Activated T-cell treated with anti-CD3 and anti-CD28 coated beads, Interleukin-2, amount 50 U/mL, for 4 hours (primary cell): ENCODE data around the gene KCTD6. TPM values are rescaled to one million over a fixed set of nuclear protein-coding genes. Genes with fewer than 3 reads are reported as not detected.

Experiments
- ATAC-seq, 2 donors: fragments of 200-7000 bp; cut with Tn5 transposase; one replicate each; pipeline ENCODE4 v1.10.0; 2021
- DNase-seq: peaks from one replicate; pipeline ENCODE4 v3.0.0-alpha.2; 2020
- H3K27me3 Mint-ChIP-seq: one replicate; pipeline ENCODE4 v1.8.0; 2021; ENCODE audit warnings: low read depth, mixed read lengths
- H3K36me3 Mint-ChIP-seq: one replicate; pipeline ENCODE4 v1.8.0; 2022; ENCODE audit warnings: mixed read lengths; ENCODE audit not compliant: insufficient read depth
- H3K4me1 Mint-ChIP-seq: one replicate; pipeline ENCODE4 v1.8.0; 2021; ENCODE audit warnings: low read depth, mixed read lengths
- H3K4me3 Mint-ChIP-seq: one replicate; pipeline ENCODE4 v1.8.0; 2021; ENCODE audit warnings: mild to moderate bottlenecking, moderate library complexity, mixed read lengths
- H3K9me3 Mint-ChIP-seq: one replicate; pipeline ENCODE4 v1.8.0; 2021; ENCODE audit warnings: mixed read lengths
- total RNA-seq, 3 donors: library from RNA; stranded (reverse); gene quantifications; one replicate each; pipeline ENCODE4 v1.2.1, GENCODE V29; 2021

KCTD6 gene
- total RNA-seq, 3 donors from 2014 or later = 7.8 to 9.6 (median 8.3) TPM

DNA sequence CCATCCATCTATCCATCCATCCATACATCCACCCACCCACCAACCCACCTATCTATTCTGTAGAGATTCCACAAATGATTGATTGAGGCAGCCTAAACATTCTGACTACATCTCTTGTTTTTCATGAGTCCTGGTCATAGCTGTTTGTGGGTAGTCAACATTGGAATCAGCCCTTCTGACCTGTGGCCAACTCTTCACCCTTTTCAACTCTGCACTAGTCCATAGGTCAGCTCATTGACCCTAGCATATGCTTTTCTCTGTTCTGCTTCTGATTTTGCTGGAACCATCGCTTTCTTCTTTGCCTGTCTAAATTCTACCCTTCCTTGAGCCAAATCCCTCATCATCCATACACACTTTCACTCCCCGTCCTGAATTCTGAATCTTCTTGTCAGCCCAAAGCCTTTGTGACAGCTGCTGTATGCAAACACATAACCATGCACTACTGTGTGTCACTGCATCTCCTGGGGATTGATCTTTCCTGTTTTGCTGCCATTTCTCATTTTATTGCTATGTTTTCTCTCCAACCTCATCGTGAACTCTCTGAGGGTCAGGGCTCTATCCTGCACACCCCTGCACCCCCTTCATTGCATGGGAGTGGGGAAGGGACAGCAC, 16.8 kb upstream of the KCTD6 start:
- DNase-seq (no peak), ATAC-seq (no peak)
- H3K4me3 Mint-ChIP-seq = no peak overlapping the region
- peaks cover 28% of the 10 kb centered on the region for H3K4me1 Mint-ChIP-seq
- no peaks in the 10 kb centered on the region for H3K36me3 Mint-ChIP-seq
- H3K27me3 Mint-ChIP-seq = no peaks in the 10 kb centered on the region
- H3K9me3 Mint-ChIP-seq = no peaks in the 10 kb centered on the region

DNA sequence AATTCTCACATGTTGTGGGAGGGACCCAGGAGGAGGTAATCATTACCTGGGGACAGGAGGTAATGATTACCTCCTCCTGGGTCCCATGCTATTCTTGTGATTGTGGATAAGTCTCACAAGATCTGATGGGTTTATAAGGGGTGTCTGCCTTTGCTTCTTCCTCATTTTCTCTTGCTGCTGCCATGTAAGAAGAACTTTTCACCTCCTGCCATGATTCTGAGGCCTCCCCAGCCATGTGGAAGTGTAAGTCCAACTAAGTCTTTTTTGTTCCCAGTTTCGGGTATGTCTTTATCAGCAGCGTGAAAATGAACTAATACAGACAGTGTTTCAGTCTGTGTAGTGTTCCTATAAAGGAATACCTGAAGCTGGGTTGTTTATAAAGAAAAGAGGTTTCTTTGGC, 13.1 kb upstream of the KCTD6 start:
- Mint-ChIP-seq H3K4me3 (no peak overlapping the region), H3K36me3 (no peaks in the 10 kb centered on the region), H3K4me1 (peaks cover 11% of the 10 kb centered on the region), H3K9me3 (no peaks in the 10 kb centered on the region), H3K27me3 (no peaks in the 10 kb centered on the region)
- ATAC-seq (no peak), DNase-seq (no peak)

DNA sequence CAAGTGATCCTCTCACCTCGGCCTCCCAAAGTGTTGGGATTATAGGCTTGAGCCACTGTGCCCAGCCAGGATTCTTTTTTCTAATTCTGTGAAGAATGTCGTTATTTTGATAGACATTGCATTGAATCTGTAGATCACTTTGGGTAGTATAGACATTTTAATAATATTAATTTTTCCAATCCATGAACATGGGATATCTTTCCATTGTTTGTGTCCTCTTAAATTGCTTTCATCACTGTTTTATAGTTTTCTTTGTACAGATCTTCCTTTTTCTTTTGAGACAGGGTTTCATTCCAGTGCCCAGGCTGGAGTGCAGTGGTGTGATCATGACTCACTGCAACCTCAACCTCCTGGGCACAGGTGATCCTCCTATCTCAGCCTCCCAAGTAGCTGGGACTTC, 11.6 kb upstream of the KCTD6 start:
- no peak overlapping the region for H3K4me3 Mint-ChIP-seq
- no peaks in the 10 kb centered on the region for H3K36me3 Mint-ChIP-seq
- H3K9me3 Mint-ChIP-seq = no peaks in the 10 kb centered on the region
- DNase-seq = no peak
- H3K27me3 Mint-ChIP-seq = no peaks in the 10 kb centered on the region
- no peak for ATAC-seq
- H3K4me1 Mint-ChIP-seq = peaks cover under 1% of the 10 kb centered on the region

DNA sequence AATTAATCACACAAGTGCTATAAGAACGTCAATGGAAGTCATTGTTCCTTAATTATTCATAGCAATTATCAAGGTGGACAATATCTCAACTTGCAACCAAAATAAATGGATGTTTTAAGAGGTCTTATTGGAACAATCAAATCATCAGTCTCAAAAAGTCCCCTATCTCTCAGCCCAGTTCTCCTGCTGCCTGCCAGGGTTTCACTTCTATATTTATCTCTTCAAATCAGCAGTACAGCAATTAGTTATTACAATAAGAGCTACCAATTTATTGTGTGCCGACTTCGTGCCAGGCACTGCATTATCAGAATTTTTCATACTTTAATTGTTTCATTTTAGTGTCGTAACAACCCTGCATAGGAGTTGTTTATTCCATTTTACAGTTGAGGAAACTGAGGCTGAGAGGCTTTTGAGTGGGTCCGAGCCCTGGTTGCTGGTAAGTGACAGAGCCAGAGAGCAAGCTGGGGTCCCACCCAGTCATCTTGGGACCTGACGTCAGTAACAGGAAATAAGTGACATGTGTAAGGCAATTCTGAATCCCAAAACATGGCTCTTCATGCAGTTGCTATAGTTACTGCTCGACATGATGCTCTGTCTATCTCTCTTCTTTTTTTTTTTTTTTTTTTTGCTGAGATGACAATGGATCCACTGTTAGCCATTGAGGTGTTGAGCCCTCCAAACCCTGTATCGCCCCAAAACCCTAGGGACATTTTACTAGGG, 8.8 kb upstream of the KCTD6 start:
- Mint-ChIP-seq H3K4me3 (no peak overlapping the region), H3K9me3 (no peaks in the 10 kb centered on the region), H3K4me1 (peaks cover 6% of the 10 kb centered on the region), H3K36me3 (no peaks in the 10 kb centered on the region), H3K27me3 (no peaks in the 10 kb centered on the region)
- DNase-seq = no peak
- no peak for ATAC-seq

DNA sequence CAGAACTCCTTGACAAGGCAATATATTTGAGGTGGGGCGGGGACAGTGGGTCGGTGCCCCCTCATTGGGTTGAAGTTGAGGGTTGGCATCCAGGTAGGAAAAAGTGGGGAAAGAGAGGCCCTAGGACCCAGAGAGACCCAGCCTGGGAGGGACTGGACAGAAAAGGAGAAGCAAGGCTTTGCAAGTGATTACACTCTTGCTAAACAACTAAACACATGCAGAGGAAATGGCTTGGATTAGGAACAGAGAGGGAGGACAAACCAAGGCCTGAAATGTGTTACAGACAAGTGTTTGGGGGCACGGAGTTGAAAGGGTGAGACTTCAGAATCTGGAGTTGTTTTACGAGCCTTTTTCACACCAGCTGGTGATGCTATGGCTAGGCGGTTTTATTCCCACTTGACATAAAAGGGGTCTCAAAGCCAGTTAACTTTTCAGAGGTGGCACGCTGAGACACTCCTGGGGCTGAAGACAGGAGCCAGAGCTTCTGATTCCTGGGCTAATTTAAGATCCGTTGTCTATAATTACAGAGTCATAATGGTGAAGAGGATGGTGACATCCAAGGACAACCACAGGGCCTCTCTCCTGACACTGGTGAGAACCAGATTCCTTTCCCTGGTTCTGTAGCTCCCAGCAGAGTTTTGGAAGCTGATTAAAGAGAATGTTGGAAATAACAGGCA, 7.7 kb upstream of the KCTD6 start:
- Mint-ChIP-seq H3K4me1 (peaks cover 6% of the 10 kb centered on the region), H3K27me3 (no peaks in the 10 kb centered on the region), H3K36me3 (no peaks in the 10 kb centered on the region), H3K9me3 (no peaks in the 10 kb centered on the region), H3K4me3 (no peak overlapping the region)
- ATAC-seq (no peak), DNase-seq (no peak)

DNA sequence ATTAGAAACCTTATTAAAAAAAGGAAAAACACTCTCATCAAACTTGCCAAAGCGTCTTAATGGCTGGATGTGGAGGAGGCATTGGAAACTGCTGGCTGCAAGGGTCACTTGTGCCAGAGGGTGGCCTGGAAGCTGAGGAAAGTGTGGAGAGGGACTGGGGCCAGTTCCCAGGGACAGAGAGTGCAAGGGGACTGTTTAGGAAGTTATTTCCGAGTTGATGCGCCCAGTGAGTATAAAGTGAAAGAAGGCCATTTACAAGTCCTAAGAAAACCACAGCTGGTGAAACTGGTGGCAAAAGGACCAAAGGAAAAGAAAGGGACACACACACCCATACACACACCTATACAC, 7.2 kb upstream of the KCTD6 start:
- peaks cover 6% of the 10 kb centered on the region for H3K4me1 Mint-ChIP-seq
- no peaks in the 10 kb centered on the region for H3K27me3 Mint-ChIP-seq
- no peak overlapping the region for H3K4me3 Mint-ChIP-seq
- H3K9me3 Mint-ChIP-seq = no peaks in the 10 kb centered on the region
- ATAC-seq (no peak), DNase-seq (no peak)
- H3K36me3 Mint-ChIP-seq = no peaks in the 10 kb centered on the region

DNA sequence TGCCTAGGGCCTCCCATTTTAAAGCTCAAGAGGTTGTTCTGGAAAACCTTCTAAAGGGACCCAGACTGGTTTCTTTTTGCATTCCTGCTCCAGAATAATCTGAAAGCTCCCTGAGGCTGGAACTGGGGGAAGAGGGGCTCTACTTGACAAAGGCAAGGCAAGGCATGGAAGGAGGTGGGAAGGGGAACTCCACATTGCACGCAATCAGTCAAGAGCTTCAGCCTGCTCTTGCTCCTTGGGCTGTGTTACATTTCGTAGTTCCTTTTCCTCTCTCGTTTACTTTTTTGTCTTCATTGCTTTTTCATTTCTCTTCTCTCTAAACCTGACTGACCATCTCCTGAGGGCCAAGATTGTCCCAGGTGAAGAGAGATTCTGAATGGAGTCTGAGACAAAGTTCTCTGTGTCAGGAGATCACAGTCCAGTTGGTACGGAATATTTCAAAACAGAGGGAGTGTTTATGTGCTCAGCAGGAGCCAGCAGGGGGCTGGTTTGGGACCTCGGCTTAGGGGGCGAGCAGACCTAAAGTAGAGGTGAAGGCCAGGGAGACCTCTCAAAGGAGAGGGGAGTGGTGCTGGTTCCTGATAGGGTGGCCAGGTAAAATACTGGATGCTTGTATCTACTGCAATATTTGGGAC, 6.0 kb upstream of the KCTD6 start:
- H3K27me3 Mint-ChIP-seq = no peaks in the 10 kb centered on the region
- peaks cover 12% of the 10 kb centered on the region for H3K4me1 Mint-ChIP-seq
- ATAC-seq (no peak), DNase-seq (no peak)
- H3K36me3 Mint-ChIP-seq = no peaks in the 10 kb centered on the region
- no peaks in the 10 kb centered on the region for H3K9me3 Mint-ChIP-seq
- no peak overlapping the region for H3K4me3 Mint-ChIP-seq

DNA sequence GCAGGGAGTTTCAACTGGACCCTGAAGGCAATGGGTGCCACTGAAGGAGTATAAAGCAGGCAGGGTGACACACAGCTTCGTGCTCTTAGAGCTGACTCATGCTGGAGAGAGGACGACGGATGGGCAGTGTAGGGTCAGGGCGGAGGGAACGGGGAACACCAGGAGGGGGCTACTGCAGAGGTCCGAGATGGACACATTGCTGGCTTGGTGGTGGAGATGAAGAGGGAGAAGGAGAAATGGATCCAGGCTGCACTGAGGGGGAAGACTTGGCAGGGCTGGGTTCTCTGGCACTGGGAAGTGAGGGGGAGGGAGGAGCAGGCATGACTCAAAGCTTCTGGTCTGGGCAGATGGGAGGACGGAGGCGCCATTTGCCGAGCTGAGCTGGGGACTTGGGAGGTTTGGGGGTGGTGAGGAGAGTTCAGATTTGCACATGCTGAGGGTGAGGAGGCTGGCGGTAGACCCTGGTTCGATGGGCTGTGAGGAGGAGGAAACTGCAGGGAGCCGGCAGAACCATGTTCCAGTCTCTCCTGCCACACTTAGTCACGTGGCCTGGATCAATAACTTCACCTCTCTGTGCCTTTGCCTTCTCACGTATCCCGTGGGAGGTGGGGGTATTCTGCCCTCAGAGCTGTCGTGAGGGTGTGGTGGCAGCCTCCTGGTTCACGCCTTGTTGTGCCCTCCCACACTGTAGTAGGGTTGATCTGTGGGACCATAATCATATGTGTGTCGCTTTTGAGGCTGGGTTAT, 4.6 kb upstream of the KCTD6 start:
- ATAC-seq = no peak
- Mint-ChIP-seq H3K4me3 (no peak overlapping the region), H3K4me1 (peaks cover 16% of the 10 kb centered on the region), H3K36me3 (no peaks in the 10 kb centered on the region), H3K27me3 (no peaks in the 10 kb centered on the region), H3K9me3 (no peaks in the 10 kb centered on the region)
- no peak for DNase-seq

DNA sequence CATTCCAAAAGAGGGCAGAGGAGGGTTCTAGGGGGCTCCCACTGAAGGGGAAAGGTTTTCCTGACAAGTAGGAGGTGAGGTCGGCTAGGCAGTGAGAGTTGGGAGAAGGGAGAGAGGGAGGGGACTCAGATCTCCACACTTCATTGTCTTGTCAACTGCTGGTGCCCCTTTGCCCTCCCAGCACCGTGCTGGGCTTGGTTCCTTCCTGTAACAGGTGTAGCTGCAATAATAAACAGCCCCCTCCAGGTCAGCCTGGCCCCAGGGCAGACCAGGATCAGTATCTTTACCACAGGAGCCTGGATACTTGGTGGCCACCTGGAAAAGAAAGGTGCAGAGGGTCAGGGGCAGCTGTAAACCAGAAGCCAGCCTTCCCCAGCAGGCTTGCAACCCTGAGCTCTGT, 2.9 kb upstream of the KCTD6 start:
- H3K27me3 Mint-ChIP-seq = no peaks in the 10 kb centered on the region

DNA sequence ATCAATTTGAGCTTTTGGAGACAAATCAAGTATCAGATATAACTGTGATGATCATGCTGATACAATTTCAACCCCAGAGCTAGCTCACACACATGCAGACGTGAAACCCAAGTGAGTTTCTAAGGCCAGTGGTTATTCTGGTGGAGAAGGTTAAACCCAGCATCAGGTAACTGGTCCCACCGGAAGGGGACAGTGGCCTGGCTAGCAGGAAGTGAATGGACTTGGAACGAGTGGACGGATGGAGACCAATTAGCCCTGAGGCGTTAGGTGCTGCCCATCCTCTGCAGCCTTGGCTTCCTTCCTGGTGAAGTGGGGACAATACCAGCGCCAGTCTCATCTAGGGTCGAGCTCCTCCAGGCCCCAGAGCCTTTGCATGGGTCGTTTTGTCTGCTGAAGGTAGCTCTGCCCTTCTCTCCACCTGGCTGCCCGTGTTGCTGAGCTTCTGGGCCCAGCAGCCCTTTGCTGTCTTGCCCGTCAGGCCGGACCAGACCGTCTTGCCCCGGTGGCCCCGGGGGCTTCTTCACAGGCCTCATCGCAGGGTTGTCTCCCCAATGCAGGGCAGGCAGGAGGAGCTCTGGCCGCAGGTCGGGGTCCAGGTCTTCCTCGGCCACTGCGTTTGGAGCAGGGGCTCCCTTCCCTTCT, 915 bp upstream of the KCTD6 start:
- H3K9me3 Mint-ChIP-seq = no peaks in the 10 kb centered on the region
- H3K4me3 Mint-ChIP-seq = peak overlapping the region; percentile 76
- DNase-seq (no peak), ATAC-seq (no peak)
- H3K27me3 Mint-ChIP-seq = no peaks in the 10 kb centered on the region
- H3K4me1 Mint-ChIP-seq = peaks cover 47% of the 10 kb centered on the region
- H3K36me3 Mint-ChIP-seq = no peaks in the 10 kb centered on the region

More for the DNA sequence above, 2.9 kb upstream of the KCTD6 start:
- ATAC-seq (no peak), DNase-seq (no peak)
- Mint-ChIP-seq H3K4me3 (no peak overlapping the region), H3K36me3 (no peaks in the 10 kb centered on the region), H3K4me1 (peaks cover 31% of the 10 kb centered on the region), H3K9me3 (no peaks in the 10 kb centered on the region)

DNA sequence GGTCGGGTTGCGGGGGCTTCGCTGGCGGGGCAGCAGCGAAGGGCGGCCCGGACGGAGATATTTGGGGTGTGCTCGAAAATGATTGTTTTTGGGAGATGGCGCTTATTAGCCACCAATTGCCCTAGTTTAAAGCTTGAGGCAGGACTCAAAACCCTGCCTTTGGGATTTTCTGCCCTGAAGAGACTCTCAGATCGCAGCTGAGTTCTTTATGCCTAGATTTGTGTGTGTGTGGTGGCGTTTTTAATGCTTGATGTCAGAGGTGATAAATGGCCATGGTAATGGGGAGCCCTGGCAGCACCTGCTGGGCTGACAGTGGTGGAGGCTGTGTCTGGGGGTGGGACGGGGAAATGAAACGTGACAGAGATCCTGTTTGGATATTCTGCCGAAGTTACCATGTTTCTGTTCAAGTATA, 604 bp downstream of the KCTD6 start:
- Mint-ChIP-seq H3K36me3 (no peaks in the 10 kb centered on the region), H3K4me1 (peaks cover 56% of the 10 kb centered on the region), H3K27me3 (no peaks in the 10 kb centered on the region), H3K4me3 (peak overlapping the region; percentile 97), H3K9me3 (no peaks in the 10 kb centered on the region)
- ATAC-seq (peak; percentile 20 to 23), DNase-seq (peak; percentile 5)

DNA sequence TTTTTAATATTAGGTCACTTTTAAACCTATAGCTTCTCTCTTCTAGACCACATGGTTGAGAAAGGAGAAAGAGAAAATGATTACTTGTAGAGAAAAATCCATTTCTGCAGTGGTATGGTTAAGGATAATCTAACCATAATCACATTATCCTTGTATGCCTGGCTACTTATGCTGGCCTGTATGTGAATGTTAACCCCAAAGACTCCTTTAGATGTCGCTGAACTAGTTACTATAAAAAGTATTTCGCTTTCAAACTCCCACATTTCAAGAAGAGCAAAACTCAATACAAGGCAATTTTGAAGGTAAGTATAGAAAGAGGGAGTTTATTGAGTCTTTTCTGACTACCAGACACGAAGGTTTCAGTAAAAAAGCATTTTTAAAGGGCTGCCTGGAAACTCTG, 2.2 kb downstream of the KCTD6 start:
- H3K36me3 Mint-ChIP-seq = peaks cover 2% of the 10 kb centered on the region
- DNase-seq = no peak
- no peaks in the 10 kb centered on the region for H3K9me3 Mint-ChIP-seq
- H3K27me3 Mint-ChIP-seq = no peaks in the 10 kb centered on the region
- peak overlapping the region; percentile 97 for H3K4me3 Mint-ChIP-seq
- H3K4me1 Mint-ChIP-seq = peaks cover 61% of the 10 kb centered on the region
- ATAC-seq = no peak

DNA sequence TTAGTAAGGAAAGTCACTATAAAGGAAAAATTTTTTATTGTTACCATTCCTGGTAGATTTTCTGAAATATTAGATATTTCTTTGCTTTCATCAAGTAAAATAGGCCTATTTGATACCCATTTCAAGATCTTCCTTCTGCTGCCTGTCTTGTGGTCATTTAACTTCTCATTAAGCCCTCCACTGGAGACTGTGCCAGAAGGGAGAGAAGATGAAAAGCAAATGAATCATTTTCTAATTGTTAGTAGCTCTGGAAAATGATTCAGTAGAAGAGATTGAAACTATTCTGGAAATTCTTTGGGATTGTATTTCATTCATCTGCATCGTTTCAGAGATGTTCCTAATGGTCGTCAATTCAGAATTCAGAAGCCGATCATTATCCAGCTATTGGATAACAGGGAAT, 3.2 kb downstream of the KCTD6 start:
- Mint-ChIP-seq H3K36me3 (peaks cover 7% of the 10 kb centered on the region), H3K27me3 (no peaks in the 10 kb centered on the region), H3K4me1 (peaks cover 58% of the 10 kb centered on the region)

More for the DNA sequence above, 3.2 kb downstream of the KCTD6 start:
- H3K9me3 Mint-ChIP-seq = no peaks in the 10 kb centered on the region
- no peak overlapping the region for H3K4me3 Mint-ChIP-seq
- DNase-seq (no peak), ATAC-seq (no peak)
